HUES48 (cell line): ENCODE measurements around the gene ZSCAN5C.
"Not testable (repeated sequence)": the region's sequence is repeated elsewhere in the genome, so short reads cannot be mapped to it uniquely, and the experiment has no call there.

Source experiments
- H3K27ac ChIP-seq: one replicate; pipeline ENCODE4 v1.7.0; 2013; ENCODE audit warnings: low read depth, low read length, inconsistent platforms
- H3K27me3 ChIP-seq: 2 replicates; pipeline ENCODE4 v1.6.1; 2013; ENCODE audit warnings: mild to moderate bottlenecking, low read length; ENCODE audit not compliant: control insufficient read depth, insufficient read depth
- H3K36me3 ChIP-seq: 2 replicates; pipeline ENCODE4 v1.6.1; 2013; ENCODE audit warnings: low read length; ENCODE audit not compliant: control insufficient read depth, insufficient read depth
- H3K4me1 ChIP-seq: 2 replicates; pipeline ENCODE4 v1.6.1; 2013; ENCODE audit warnings: mild to moderate bottlenecking, low read length; ENCODE audit not compliant: control insufficient read depth, insufficient read depth
- H3K4me3 ChIP-seq: 2 replicates; pipeline ENCODE4 v1.5.1; 2013; ENCODE audit warnings: mild to moderate bottlenecking, low read depth, low read length
- H3K9ac ChIP-seq: 2 replicates; pipeline ENCODE4 v1.6.1; 2013; ENCODE audit warnings: mild to moderate bottlenecking, low read depth, low read length, moderate library complexity
- H3K9me3 ChIP-seq: 2 replicates; pipeline ENCODE4 v1.6.1; 2013; ENCODE audit warnings: low read length; ENCODE audit not compliant: control insufficient read depth, insufficient read depth

The ZSCAN5C gene

DNA sequence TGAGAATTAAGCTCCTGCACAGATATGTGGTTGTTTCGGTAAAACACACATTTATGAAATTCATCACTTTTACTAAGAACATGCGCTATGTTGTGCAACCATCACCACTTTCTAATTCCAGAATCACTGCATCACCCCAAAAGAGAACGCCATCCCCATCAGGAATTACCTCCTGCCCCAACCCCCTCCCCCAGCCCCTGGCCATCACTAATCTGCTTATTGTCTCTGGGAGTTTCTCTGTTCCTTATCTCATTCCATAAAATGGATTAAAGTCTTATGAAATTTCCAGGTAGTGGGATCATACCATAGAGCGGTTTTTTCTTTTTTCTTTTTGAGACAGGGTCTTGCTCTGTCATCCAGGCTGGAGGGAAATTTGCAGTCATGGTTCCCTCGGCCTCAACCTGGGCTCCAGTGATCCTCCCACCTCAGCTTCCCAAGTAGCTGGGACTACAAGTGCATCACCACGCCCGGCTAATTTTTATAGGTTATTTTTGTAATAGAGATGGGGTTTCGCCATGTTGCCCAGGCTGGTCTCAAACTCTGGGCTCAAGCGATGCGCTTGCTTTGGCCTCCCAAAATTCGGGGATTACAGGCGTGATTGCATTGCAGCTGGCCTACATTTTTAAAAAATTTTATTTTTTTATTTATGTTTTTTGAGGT, 8.0 kb upstream of the ZSCAN5C start:
- H3K9ac ChIP-seq = no peak overlapping the region
- no peaks in the 10 kb centered on the region for H3K4me1 ChIP-seq
- H3K27ac ChIP-seq = no peak overlapping the region
- H3K4me3 ChIP-seq = no peak overlapping the region
- no peaks in the 10 kb centered on the region for H3K36me3 ChIP-seq
- H3K27me3 ChIP-seq = no peaks in the 10 kb centered on the region
- no peaks in the 10 kb centered on the region for H3K9me3 ChIP-seq

GRCh38 chr19:56197646-56198045, 4.4 kb upstream of the ZSCAN5C start, which contains the start of gene ZSCAN5B:
ZSCAN5B (minus strand) TSS chr19:56197783; CDS start chr19:56193052, 4,731 bp downstream.
- H3K4me3 ChIP-seq, H3K36me3 ChIP-seq, H3K9ac ChIP-seq, H3K4me1 ChIP-seq, H3K27me3 ChIP-seq, H3K27ac ChIP-seq, H3K9me3 ChIP-seq: not testable (repeated sequence)

- H3K9ac ChIP-seq = no peak overlapping the region
- H3K4me3 ChIP-seq = no peak overlapping the region
- no peak overlapping the region for H3K27ac ChIP-seq
- H3K36me3 ChIP-seq = no peaks in the 10 kb centered on the region
- no peaks in the 10 kb centered on the region for H3K9me3 ChIP-seq
- no peaks in the 10 kb centered on the region for H3K27me3 ChIP-seq
- H3K4me1 ChIP-seq = no peaks in the 10 kb centered on the region
Observed at GRCh38 chr19:56199687-56200086, 2.4 kb upstream of the ZSCAN5C start.

- H3K9ac ChIP-seq, H3K4me3 ChIP-seq, H3K36me3 ChIP-seq, H3K9me3 ChIP-seq, H3K27me3 ChIP-seq, H3K27ac ChIP-seq, H3K4me1 ChIP-seq: not testable (repeated sequence)
Observed at GRCh38 chr19:56207581-56207980, 5.5 kb downstream of the ZSCAN5C start.

DNA sequence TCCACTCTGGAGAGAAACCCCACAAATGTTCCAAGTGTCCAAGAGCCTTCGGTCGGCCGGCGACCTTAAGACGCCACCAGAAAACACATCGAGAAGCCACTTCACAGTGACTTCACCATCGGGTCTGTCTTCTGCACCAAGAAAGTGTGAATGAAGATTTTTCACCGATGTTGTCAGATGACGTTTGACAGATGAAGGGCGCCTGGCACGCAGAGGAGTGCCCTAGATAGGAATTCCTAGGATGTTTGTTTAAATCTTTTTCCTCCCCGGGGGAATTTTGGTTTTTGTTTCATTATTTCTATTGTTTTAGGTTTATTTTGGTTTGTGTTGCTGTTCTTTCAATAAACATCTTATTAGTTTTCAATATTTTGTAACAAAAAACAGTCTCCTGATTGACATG, 7.0 kb downstream of the ZSCAN5C start:
- peaks cover 2% of the 10 kb centered on the region; the same call in 1 of the 2 replicates for H3K9me3 ChIP-seq
- no peak overlapping the region for H3K27ac ChIP-seq
- H3K9ac ChIP-seq = no peak overlapping the region
- H3K36me3 ChIP-seq = no peaks in the 10 kb centered on the region
- no peaks in the 10 kb centered on the region for H3K27me3 ChIP-seq
- no peak overlapping the region for H3K4me3 ChIP-seq
- no peaks in the 10 kb centered on the region for H3K4me1 ChIP-seq

DNA sequence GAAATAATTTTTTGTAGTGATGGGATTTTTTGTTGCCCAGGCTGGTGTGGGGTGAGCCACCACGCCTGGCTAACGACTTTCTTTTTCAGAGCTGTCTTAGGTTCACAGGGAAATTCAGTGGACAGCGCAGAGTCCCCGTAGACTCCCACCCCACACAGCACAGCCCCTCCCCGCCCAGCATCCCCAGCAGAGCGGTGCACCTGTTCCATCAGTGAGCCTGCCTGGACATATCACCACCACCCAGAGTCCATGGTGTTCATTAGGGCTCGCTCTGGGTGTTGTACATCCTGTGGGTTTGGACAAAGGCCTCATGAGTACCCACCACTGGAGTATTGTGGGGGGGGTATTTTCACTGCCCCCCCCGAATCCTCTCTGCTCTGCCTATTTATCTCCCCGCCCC, 8.0 kb downstream of the ZSCAN5C start:
- H3K4me3 ChIP-seq, H3K36me3 ChIP-seq, H3K9me3 ChIP-seq, H3K27me3 ChIP-seq, H3K9ac ChIP-seq, H3K27ac ChIP-seq, H3K4me1 ChIP-seq: not testable (repeated sequence)

- Histone ChIP-seq H3K36me3 (no peaks in the 10 kb centered on the region), H3K27me3 (no peaks in the 10 kb centered on the region), H3K4me3 (no peak overlapping the region), H3K9ac (no peak overlapping the region), H3K4me1 (peaks cover 2% of the 10 kb centered on the region; the same call in 1 of the 2 replicates), H3K9me3 (no peaks in the 10 kb centered on the region), H3K27ac (no peak overlapping the region)
Observed at GRCh38 chr19:56211718-56212117, 9.6 kb downstream of the ZSCAN5C start.

GRCh38 chr19:56217039-56217949, 15.2 kb downstream of the ZSCAN5C start:
- H3K9me3 ChIP-seq = no peaks in the 10 kb centered on the region
- peak overlapping the region; percentile 36 for H3K4me3 ChIP-seq
- H3K27ac ChIP-seq = peak overlapping the region; percentile 42
- no peaks in the 10 kb centered on the region for H3K36me3 ChIP-seq
- H3K27me3 ChIP-seq = no peaks in the 10 kb centered on the region
- H3K4me1 ChIP-seq = peaks cover 7% of the 10 kb centered on the region; the same call in 1 of the 2 replicates
- H3K9ac ChIP-seq = peak overlapping the region; percentile 55

DNA sequence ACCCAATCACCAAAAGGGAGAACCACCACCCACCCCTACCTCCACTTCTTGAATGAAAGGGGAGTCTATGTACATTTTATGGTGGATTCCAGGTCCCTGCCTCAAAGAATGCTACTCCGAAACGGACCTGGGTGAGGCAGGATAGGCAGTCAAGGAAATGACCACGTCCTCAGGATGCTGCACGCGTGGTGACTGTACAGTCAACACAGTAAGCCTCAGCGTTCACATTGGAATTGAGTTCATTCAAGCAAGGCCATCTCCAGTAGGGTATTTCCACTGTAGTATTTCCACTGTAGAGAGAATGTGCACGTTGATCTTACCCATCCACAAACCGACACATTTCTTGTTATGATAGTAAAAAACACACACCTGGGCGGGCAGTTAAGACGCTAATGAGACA, 16.9 kb downstream of the ZSCAN5C start:
- no peaks in the 10 kb centered on the region for H3K36me3 ChIP-seq
- peaks cover 7% of the 10 kb centered on the region; the same call in 1 of the 2 replicates for H3K4me1 ChIP-seq
- H3K9ac ChIP-seq = no peak overlapping the region
- no peaks in the 10 kb centered on the region for H3K27me3 ChIP-seq
- no peak overlapping the region for H3K4me3 ChIP-seq
- no peak overlapping the region for H3K27ac ChIP-seq
- H3K9me3 ChIP-seq = no peaks in the 10 kb centered on the region

DNA sequence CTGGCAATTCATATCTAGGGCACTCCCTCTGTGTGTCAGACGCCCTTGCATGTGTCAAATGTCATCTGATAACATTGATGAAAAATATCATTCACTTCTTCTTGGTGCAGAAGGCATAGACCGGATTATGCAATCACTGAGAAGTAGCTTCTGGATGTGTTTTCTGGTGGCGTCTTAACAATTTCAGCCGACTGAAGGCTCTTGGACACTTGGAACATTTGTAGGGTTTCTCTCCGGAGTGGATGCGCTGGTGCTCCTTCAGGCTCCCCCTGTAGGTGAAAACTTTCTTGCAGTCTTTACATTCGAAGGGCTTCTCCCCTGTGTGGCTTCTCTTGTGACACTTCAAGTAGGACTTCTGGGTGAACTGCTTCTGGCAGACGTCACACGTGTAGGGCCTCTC, 19.4 kb downstream of the ZSCAN5C start:
- H3K27ac ChIP-seq, H3K4me3 ChIP-seq, H3K36me3 ChIP-seq, H3K9me3 ChIP-seq, H3K27me3 ChIP-seq, H3K4me1 ChIP-seq, H3K9ac ChIP-seq: not testable (repeated sequence)

DNA sequence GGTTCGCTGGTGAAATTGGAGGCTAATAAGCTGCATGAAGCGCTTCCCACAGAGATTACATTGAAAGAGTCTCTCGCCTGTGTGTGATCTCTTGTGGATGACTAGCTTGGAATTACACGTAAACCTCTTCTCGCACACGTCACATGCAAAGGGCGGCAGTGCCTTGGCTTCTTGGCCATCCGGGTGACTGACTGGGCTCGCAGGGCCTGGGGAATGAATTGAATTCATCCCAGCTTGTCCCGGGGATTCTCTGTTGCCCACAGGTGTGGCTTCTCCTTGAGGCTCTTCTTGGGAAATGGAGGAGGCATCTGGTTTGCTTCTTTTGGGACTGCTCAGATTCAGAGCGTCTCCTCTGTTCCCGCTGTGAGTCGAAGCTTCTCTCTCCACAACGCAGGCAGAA, 19.8 kb downstream of the ZSCAN5C start:
- H3K36me3 ChIP-seq = no peaks in the 10 kb centered on the region
- no peaks in the 10 kb centered on the region for H3K9me3 ChIP-seq
- no peaks in the 10 kb centered on the region for H3K27me3 ChIP-seq
- H3K9ac ChIP-seq = no peak overlapping the region
- peaks cover 4% of the 10 kb centered on the region; the same call in 1 of the 2 replicates for H3K4me1 ChIP-seq
- no peak overlapping the region for H3K4me3 ChIP-seq
- no peak overlapping the region for H3K27ac ChIP-seq
